Motor neuron (in vitro differentiated cells): ENCODE data around the gene MTIF3. TPM values are rescaled to one million over a fixed set of nuclear protein-coding genes. Genes with fewer than 3 reads are reported as not detected.
"Not testable (repeated sequence)": the region's sequence is repeated elsewhere in the genome, so short reads cannot be mapped to it uniquely, and the experiment has no call there.

Source experiments
- ATAC-seq, 8 experiments: fragments of 200-7000 bp; cut with Tn5 transposase; replicated peaks in 6 of 8; 2 replicates each; pipeline ENCODE4 v1.8.0; 2021; ENCODE audit warnings: mild to moderate bottlenecking in 8 of 8, moderate library complexity in 8 of 8
- H3K27ac ChIP-seq, 2 donors: fragments of 250-450 bp; sonication (Bioruptor Pico); 2 replicates each; pipeline ENCODE4 v1.9.0; 2021; ENCODE audit warnings: antibody characterized with exemption in 2 of 2, mild to moderate bottlenecking in 2 of 2, moderate library complexity in 1 of 2
- H3K4me1 ChIP-seq, 2 donors: fragments of 250-450 bp; sonication (Bioruptor Pico); replicated peaks in 1 of 2; 2 replicates each; pipeline ENCODE4 v1.6.1; 2021; ENCODE audit warnings: antibody characterized with exemption in 2 of 2, mild to moderate bottlenecking in 2 of 2, moderate library complexity in 1 of 2
- H3K4me3 ChIP-seq, 5 donors: fragments of 250-450 bp; sonication (Bioruptor Pico); 2 replicates each; pipeline ENCODE4 v1.9.0; 2021; ENCODE audit warnings: antibody characterized with exemption in 5 of 5, mild to moderate bottlenecking in 5 of 5, moderate library complexity in 4 of 5
- WGBS, 10 experiments: fragments of 450-650 bp; shearing (Covaris generic); methylation state at CpG; one replicate each; pipeline ENCODE4 v1.0.0; 2022; 5-methylcytosine and 5-hydroxymethylcytosine counted together
- in situ Hi-C, 9 experiments: fragments of 400-800 bp; cut with MboI; loops; one replicate each; pipeline ENCODE4 v1.15.0; 2021; ENCODE audit warnings: low sequenced_read_pairs in 9 of 9, low pct_unique_long_range_greater_than_20kb in 2 of 9; ENCODE audit not compliant: unreplicated experiment in 9 of 9
- total RNA-seq, 8 experiments: library from RNA; unstranded; fragments of 300-600 nt; gene quantifications; 2 replicates each; pipeline versions ENCODE4 v1.2.3 to v1.2.4, GENCODE V29; 2022

Gene MTIF3
- total RNA-seq, 8 experiments from 2014 or later, result 34.4 to 69.4 (median 50.8) TPM

DNA sequence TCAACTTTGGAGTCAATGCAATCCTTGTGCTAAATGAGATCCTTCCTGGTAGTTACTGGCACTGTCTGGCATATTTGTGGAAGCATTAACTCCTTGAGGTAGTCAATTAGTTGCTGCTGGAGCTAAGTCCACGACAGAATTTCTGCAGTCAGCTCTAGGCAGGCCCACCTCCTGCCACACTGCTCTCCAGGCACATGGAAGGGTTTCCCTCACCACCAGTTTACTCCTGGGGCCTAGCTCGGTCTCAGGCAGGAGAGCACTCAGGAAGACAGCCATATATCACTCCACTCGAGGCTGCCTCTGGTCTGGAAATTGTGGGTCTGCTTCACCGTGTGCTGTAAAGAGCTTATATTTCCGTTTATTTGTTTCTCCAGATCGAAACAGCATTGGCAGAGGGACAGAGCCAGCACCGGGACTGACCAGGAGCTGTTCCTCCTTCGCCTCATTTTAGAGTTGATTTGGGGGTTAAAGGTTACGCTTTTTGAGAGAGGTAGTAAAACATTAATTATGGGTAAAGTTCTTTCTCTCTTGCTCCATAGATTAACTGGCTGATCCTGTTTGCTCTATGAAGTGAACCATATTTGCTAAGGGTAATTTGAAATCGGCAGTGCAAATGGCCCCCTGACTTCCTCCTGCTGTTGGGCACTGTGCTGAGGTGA, 46.5 kb downstream of the MTIF3 start:
- in situ Hi-C loops, result no loop called here
- Histone ChIP-seq H3K4me3 (no peak overlapping the region), H3K4me1 (peaks cover 3 to 8% of the 10 kb centered on the region in 2 donors), H3K27ac (no peak overlapping the region)
- ATAC-seq, result peak in 4 of 8 experiments; percentile 7 to 59 (median 36)
- WGBS, 10 experiments, result 56 to 83% (median 73%) methylated on average over 2 to 7 of the region's 10 CpGs; no CpG with 5 or more reads in 4 of the 10 experiments

DNA sequence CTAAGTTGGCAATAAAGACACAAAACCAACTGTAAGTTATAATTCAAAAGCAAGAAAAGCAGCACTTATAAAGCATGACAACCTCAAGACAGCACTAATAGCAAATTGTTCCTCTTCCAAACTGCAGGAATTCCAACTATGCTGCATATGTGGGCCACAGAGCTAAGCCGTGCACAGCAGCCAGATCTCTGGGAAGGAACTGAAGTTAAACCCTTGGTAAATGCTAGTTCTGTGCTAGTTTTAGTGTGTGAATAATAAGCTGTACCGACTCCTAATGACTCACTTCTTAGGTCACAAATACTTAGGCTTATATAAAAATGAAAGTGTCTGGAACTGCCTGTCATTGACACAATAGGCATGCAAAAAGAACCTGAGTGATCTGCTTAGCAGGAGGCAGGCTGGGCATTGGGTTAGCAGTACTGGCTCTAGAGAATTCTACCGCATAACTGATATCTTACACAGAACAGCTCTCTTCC, 47.1 kb downstream of the MTIF3 start:
- no peak overlapping the region for H3K27ac ChIP-seq
- WGBS, 10 experiments, result 0 to 77% (median 4%) methylated on average over 1 to 3 of the region's 3 CpGs; no CpG with 5 or more reads in 2 of the 10 experiments
- no peak overlapping the region for H3K4me3 ChIP-seq
- in situ Hi-C loops, result no loop called here
- peak in 7 of 8 experiments; percentile 22 to 74 (median 49) for ATAC-seq
- peaks cover 3 to 8% of the 10 kb centered on the region in 2 donors for H3K4me1 ChIP-seq

DNA sequence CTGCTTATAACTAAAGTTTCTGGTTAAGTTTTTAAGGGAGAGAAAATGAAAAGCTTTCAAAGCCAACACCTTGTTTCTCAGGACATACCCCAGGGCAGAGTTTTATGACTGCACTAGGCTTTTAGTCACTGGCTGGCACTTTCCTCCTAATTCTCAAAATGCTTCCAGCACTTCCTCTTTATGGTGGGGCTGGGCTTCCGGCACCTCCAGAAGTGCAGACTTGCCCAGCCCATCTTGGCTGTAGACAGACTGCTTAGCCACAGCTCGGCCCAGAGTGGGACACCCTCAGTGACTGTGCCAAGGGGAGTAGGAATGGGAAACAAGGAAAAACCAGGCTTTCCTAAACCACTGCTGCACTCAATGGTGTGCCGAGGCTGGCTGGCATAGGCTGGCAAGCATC, 49.2 kb downstream of the MTIF3 start:
- in situ Hi-C loops, result no loop called here
- H3K27ac ChIP-seq, result no peak overlapping the region
- 0 to 100% (median 61%) methylated on average over 1 to 2 of the region's 3 CpGs; no CpG with 5 or more reads in 2 of the 10 experiments for WGBS, 10 experiments
- H3K4me1 ChIP-seq, result peaks cover 3 to 8% of the 10 kb centered on the region in 2 donors
- H3K4me3 ChIP-seq, result no peak overlapping the region
- ATAC-seq, result no peak

DNA sequence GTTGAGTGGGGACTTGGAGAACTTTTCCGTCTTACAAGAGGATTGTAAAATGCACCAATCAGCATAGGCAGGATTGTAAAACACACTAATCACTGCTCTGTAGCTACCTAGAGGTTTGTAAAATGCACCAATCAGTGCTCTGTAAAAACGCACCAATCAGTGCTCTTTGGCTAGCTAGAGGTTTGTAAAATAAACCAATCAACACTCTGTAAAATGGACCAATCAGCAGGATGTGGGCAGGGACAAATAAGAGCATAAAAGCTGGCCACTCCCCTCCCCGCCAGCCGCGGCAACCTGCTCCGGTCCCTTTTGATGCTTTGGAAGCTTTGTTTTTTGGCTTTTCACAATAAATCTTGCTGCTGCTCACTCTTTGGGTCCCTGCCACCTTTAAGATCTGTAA, 50.0 kb downstream of the MTIF3 start:
- H3K27ac ChIP-seq, H3K4me1 ChIP-seq, H3K4me3 ChIP-seq, in situ Hi-C loops, ATAC-seq: not testable (repeated sequence)
- 67 to 100% (median 83%) methylated on average over 1 to 6 of the region's 6 CpGs; no CpG with 5 or more reads in 1 of the 10 experiments for WGBS, 10 experiments

DNA sequence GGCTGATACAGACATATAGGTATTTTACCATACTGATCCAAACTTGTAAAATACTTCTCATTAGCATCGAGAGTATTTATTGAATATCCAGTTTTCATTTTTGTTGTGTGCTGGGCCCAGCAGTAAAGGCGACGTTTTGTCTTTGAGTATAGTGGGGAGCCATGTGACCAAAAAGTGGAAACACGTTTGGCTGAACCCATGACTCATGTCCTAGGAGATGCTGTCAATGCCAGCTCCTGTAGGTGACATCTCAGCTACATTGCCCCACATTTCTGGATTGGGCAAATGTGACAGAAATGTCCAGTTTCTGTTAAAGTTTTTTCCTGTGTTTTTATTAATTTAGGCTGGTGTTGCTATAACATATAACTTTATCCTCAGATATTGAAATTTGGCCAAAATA, 52.0 kb downstream of the MTIF3 start:
- in situ Hi-C loops, result loop anchor here in 7 of 9 experiments (25.0 kb wide), 3 partner anchors 414 to 589 kb away; partner anchors contain the start of gene URAD (in 3 of the 7)
- Histone ChIP-seq H3K27ac (no peak overlapping the region), H3K4me1 (peaks cover 0 to 3% of the 10 kb centered on the region in 2 donors), H3K4me3 (no peak overlapping the region)
- no peak for ATAC-seq
- WGBS, 10 experiments, result 35 to 92% (median 76%) methylated on average over 2 to 4 of the region's 4 CpGs; no CpG with 5 or more reads in 2 of the 10 experiments

DNA sequence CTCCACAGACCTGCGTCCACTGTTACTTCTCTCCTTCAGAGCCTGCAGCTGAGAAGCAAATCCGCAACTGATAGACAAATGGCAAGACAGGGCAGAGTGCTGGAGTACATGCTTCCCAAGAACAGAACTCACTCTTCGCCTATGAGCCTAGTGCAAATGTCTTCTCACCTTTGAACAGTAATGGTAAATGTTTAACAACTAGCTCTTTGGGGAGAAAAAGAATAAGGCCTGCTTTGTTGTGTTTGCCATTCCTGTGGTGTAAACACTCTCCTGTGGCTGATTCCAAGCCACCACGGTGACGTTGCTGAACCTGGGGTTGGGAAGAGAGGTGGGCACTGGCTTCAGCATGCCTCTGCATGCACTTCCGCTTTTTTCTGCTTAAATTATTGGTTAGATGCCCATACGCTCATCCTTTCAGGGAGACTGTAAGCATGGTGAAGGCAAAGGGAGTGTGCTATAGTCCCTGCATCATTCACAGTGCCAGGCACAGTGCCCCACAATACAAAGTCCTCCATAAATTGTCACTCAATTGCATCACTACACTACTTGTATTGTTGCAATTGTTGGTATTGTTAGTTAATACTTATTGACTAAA, 54.0 kb downstream of the MTIF3 start:
- ATAC-seq, result no peak
- WGBS, 10 experiments, result 68 to 100% (median 83%) methylated on average over 1 to 6 of the region's 7 CpGs; no CpG with 5 or more reads in 3 of the 10 experiments

DNA sequence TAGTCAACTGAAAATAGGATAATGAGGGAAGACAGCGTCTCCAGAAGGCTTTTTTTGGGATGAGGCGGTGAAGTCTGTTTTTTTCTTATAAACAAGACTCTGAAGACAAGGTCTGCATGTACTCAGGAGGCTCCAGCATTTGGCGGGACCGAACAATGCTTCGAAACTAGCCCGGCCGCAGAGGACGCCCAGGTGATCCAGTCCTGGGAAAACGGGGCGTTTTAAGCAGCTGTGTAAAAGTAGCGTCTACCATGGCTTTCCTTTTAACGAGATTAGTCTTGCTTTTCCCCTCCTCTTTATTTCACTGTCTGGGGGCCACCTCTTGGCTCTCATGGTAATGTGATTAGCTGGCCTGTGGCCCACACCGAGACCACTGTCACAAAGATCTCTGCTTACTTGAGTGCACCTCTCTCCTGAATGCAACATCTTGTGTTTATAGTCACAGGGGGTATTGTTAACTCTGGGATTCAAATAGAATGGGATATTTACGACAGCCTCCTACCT, 55.3 kb downstream of the MTIF3 start:
- H3K27ac ChIP-seq, result no peak overlapping the region
- no peak for ATAC-seq
- in situ Hi-C loops, result loop anchor here in 7 of 9 experiments (25.0 kb wide), 3 partner anchors 417 to 592 kb away; partner anchors contain the start of gene URAD (in 3 of the 7)
- no peaks in the 10 kb centered on the region for H3K4me1 ChIP-seq
- no peak overlapping the region for H3K4me3 ChIP-seq
- WGBS, 10 experiments, result 28 to 100% (median 76%) methylated on average over 1 to 11 of the region's 14 CpGs

More for the DNA sequence above, 54.0 kb downstream of the MTIF3 start:
- no peak overlapping the region for H3K27ac ChIP-seq
- no peak overlapping the region for H3K4me3 ChIP-seq
- in situ Hi-C loops, result loop anchor here in 7 of 9 experiments (25.0 kb wide), 3 partner anchors 416 to 591 kb away; partner anchors contain the start of gene URAD (in 3 of the 7)
- no peaks in the 10 kb centered on the region for H3K4me1 ChIP-seq

DNA sequence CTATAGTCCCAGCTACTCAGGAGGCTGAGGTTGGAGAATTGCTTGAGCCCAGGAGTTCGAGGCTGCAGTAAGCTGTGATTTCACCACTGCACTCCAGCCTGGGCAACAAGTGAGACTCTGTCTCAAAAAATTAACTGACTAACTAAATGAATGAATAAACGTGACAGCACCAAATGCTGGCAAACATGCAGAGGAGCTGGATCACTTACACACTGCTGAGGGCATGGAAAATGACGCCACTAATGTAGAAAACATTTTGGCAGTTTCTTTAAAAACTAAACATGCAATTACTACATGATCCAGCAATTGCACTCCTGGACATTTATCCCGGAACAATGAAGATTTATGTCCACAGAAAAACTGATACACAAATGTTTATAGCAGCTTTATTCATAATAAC, 57.3 kb downstream of the MTIF3 start:
- no peak overlapping the region for H3K4me3 ChIP-seq
- no peak for ATAC-seq
- whole genome bisulfite sequencing, 10 experiments, result 0 to 100% (median 69%) methylated on average over 1 to 4 of the region's 4 CpGs; no CpG with 5 or more reads in 1 of the 10 experiments
- H3K4me1 ChIP-seq, result no peaks in the 10 kb centered on the region
- in situ Hi-C loops, result loop anchor here in 7 of 9 experiments (25.0 kb wide), 3 partner anchors 419 to 594 kb away; partner anchors contain the start of gene URAD (in 3 of the 7)
- no peak overlapping the region for H3K27ac ChIP-seq

DNA sequence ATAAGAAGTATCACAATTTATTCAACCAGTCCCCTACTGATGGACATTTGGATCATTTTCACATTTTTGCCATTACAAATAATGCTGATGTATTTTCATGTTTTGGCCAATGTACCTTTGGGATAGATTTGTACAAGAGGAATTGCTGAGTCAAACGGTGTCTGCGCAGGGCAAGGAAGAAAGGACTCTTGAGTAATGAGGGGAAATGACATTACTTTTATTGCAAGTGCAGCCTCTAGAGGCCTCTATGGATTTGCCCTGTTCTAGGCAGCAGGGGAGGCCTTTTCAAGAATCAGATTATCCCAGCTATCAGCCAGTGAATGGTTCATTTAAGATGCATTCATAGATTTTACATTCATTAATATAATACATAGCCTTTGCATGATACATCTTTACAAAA, 58.9 kb downstream of the MTIF3 start:
- WGBS, 10 experiments, result 40 to 100% (median 75%) methylated on average over 1 to 2 of the region's 2 CpGs; no CpG with 5 or more reads in 1 of the 10 experiments
- H3K4me1 ChIP-seq, result no peaks in the 10 kb centered on the region
- in situ Hi-C loops, result loop anchor here in 7 of 9 experiments (25.0 kb wide), 3 partner anchors 421 to 596 kb away; partner anchors contain the start of gene URAD (in 3 of the 7)
- no peak overlapping the region for H3K27ac ChIP-seq
- H3K4me3 ChIP-seq, result no peak overlapping the region
- no peak for ATAC-seq

DNA sequence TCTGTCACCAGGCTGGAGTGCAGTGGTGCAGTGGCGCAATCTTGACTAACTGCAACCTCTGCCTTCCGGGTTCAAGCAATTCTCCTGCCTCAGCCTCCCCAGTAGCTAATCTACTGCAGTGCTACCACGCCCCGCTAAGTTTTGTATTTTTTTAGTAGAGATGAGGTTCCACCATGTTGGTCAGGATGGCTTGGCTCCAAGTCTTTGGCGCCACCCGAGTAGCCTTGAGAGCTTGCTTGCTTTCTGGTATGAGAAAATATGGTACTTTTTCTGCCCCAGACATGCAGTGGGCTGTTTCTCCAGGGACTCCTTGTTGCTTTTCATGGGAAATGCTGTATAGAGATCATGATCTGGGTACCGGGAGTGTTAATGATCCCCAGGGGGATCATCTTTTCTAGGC, 60.5 kb downstream of the MTIF3 start:
- no peak for ATAC-seq
- no peaks in the 10 kb centered on the region for H3K4me1 ChIP-seq
- in situ Hi-C loops, result loop anchor here in 7 of 9 experiments (10.0 to 25.0 kb wide), 4 partner anchors 422 to 597 kb away; partner anchors contain the start of gene URAD (in 3 of the 7)
- 6 to 100% (median 85%) methylated on average over 1 to 6 of the region's 7 CpGs; no CpG with 5 or more reads in 2 of the 10 experiments for WGBS, 10 experiments
- H3K4me3 ChIP-seq, result no peak overlapping the region
- no peak overlapping the region for H3K27ac ChIP-seq

DNA sequence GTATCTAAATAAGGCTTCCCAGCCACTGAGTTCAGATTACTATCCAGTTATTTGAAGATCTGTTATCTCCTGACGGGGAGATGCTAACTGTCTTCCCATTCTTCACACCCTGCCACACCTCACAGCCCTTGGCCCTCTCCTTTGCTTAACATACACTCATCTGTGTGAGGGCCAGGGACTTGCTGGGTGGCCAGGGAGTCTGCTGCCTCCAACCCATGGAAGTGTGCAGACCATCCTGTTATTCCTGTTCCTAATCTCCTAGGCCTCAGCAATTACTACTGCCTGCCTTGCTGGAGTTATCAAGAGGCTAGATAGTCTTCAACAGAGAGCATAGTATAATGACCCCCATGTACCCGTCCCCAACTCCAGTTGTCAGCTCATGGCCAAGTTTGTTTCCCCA, 62.1 kb downstream of the MTIF3 start:
- H3K4me3 ChIP-seq, result no peak overlapping the region
- WGBS, 10 experiments, result 0 to 100% (median 67%) methylated on average over 1 to 2 of the region's 2 CpGs; no CpG with 5 or more reads in 5 of the 10 experiments
- H3K27ac ChIP-seq, result no peak overlapping the region
- in situ Hi-C loops, result loop anchor here in 7 of 9 experiments (10.0 to 25.0 kb wide), 4 partner anchors 424 to 599 kb away; partner anchors contain the start of gene URAD (in 3 of the 7)
- H3K4me1 ChIP-seq, result no peaks in the 10 kb centered on the region
- ATAC-seq, result no peak
